Neural crest cell (in vitro differentiated cells): ENCODE results near the gene MAGI2. TPM values are rescaled to one million over a fixed set of nuclear protein-coding genes. Genes with fewer than 3 reads are reported as not detected.

Source experiments
- DNase-seq: peaks from one replicate; pipeline ENCODE4 v3.0.0; 2021; ENCODE audit warnings: low read depth, mixed read lengths, low spot score
- H3K27ac Mint-ChIP-seq: one replicate; pipeline ENCODE4 v1.8.0; 2021; ENCODE audit warnings: mild to moderate bottlenecking, mixed read lengths; ENCODE audit not compliant: unreplicated experiment
- H3K27me3 Mint-ChIP-seq: 2 replicates; pipeline ENCODE4 v1.8.0; 2021; ENCODE audit warnings: low read depth, mild to moderate bottlenecking, mixed read lengths
- H3K36me3 Mint-ChIP-seq: 2 replicates; pipeline ENCODE4 v1.8.0; 2021; ENCODE audit warnings: low read depth, mild to moderate bottlenecking, mixed read lengths
- H3K4me1 Mint-ChIP-seq: 2 replicates; pipeline ENCODE4 v1.8.0; 2021; ENCODE audit warnings: mixed read lengths
- H3K4me3 Mint-ChIP-seq: one replicate; pipeline ENCODE4 v1.8.0; 2021; ENCODE audit warnings: mild to moderate bottlenecking, mixed read lengths
- H3K9me3 Mint-ChIP-seq: 2 replicates; pipeline ENCODE4 v1.8.0; 2021; ENCODE audit warnings: mixed read lengths
- total RNA-seq: library from RNA; stranded (reverse); gene quantifications from 2 replicates; pipeline ENCODE4 v1.2.1, GENCODE V29; 2021
- TF ChIP-seq, protein P1 (sequence below): fragments of 200-600 bp; sonication (generic); conservative IDR thresholded peaks from 2 replicates; pipeline ENCODE4 v1.5.0; 2021; ENCODE audit warnings: antibody characterized with exemption, mild to moderate bottlenecking

Gene MAGI2
- total RNA-seq, 1 donor from 2014 or later: 10.0 TPM

- H3K27me3 Mint-ChIP-seq: no peaks in the 10 kb centered on the region
- H3K9me3 Mint-ChIP-seq: peaks cover 2% of the 10 kb centered on the region
- no peak overlapping the region for H3K27ac Mint-ChIP-seq
- no peak for DNase-seq
- peaks cover 7% of the 10 kb centered on the region for H3K4me1 Mint-ChIP-seq
- peaks cover 2% of the 10 kb centered on the region for H3K36me3 Mint-ChIP-seq
- TF ChIP-seq, protein P1, sequence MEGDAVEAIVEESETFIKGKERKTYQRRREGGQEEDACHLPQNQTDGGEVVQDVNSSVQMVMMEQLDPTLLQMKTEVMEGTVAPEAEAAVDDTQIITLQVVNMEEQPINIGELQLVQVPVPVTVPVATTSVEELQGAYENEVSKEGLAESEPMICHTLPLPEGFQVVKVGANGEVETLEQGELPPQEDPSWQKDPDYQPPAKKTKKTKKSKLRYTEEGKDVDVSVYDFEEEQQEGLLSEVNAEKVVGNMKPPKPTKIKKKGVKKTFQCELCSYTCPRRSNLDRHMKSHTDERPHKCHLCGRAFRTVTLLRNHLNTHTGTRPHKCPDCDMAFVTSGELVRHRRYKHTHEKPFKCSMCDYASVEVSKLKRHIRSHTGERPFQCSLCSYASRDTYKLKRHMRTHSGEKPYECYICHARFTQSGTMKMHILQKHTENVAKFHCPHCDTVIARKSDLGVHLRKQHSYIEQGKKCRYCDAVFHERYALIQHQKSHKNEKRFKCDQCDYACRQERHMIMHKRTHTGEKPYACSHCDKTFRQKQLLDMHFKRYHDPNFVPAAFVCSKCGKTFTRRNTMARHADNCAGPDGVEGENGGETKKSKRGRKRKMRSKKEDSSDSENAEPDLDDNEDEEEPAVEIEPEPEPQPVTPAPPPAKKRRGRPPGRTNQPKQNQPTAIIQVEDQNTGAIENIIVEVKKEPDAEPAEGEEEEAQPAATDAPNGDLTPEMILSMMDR: no peak
- no peak overlapping the region for H3K4me3 Mint-ChIP-seq
Observed at GRCh38 chr7:78529392-78529791, 924.1 kb downstream of the MAGI2 start.

DNA sequence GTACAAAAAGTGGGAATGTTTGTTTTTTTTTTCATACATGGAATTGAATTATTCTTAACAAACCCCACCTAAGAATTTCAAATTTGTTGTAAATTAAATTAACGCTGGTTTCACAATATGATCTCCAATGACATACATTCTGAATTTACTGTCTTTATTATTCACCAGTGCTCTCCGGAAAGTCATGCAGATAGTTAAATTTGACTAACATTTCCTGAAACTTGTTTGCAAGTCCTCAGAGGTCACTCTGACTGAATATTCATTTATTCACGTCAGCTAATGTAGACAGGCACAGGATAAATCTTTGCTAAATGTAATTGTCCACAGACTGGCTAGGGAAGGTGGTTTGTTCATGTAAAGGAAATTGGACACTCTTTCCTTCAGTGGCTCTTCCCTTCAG, 924.5 kb downstream of the MAGI2 start:
- H3K27ac Mint-ChIP-seq: no peak overlapping the region
- DNase-seq: no peak
- TF ChIP-seq, protein P1: no peak
- no peaks in the 10 kb centered on the region for H3K27me3 Mint-ChIP-seq
- H3K4me1 Mint-ChIP-seq: peaks cover 7% of the 10 kb centered on the region
- H3K4me3 Mint-ChIP-seq: no peak overlapping the region
- peaks cover 2% of the 10 kb centered on the region for H3K9me3 Mint-ChIP-seq
- H3K36me3 Mint-ChIP-seq: peaks cover 2% of the 10 kb centered on the region

- H3K4me3 Mint-ChIP-seq: no peak overlapping the region
- no peak overlapping the region for H3K27ac Mint-ChIP-seq
- H3K9me3 Mint-ChIP-seq: no peaks in the 10 kb centered on the region
- no peak for DNase-seq
- no peaks in the 10 kb centered on the region for H3K36me3 Mint-ChIP-seq
- no peaks in the 10 kb centered on the region for H3K27me3 Mint-ChIP-seq
- H3K4me1 Mint-ChIP-seq: no peaks in the 10 kb centered on the region
- TF ChIP-seq, protein P1: no peak
Observed at GRCh38 chr7:78523930-78524329, 929.5 kb downstream of the MAGI2 start.

- no peak for DNase-seq
- H3K4me1 Mint-ChIP-seq: no peaks in the 10 kb centered on the region
- H3K27ac Mint-ChIP-seq: no peak overlapping the region
- TF ChIP-seq, protein P1: no peak
- no peaks in the 10 kb centered on the region for H3K27me3 Mint-ChIP-seq
- no peaks in the 10 kb centered on the region for H3K9me3 Mint-ChIP-seq
- H3K36me3 Mint-ChIP-seq: no peaks in the 10 kb centered on the region
- H3K4me3 Mint-ChIP-seq: no peak overlapping the region
Observed at GRCh38 chr7:78521961-78522360, 931.5 kb downstream of the MAGI2 start.

- Mint-ChIP-seq H3K4me3 (no peak overlapping the region), H3K27me3 (no peaks in the 10 kb centered on the region), H3K36me3 (no peaks in the 10 kb centered on the region), H3K27ac (no peak overlapping the region), H3K4me1 (peaks cover 22% of the 10 kb centered on the region), H3K9me3 (no peaks in the 10 kb centered on the region)
- DNase-seq: no peak
- TF ChIP-seq, protein P1: no peak
Observed at GRCh38 chr7:78516450-78516849, 937.0 kb downstream of the MAGI2 start.

DNA sequence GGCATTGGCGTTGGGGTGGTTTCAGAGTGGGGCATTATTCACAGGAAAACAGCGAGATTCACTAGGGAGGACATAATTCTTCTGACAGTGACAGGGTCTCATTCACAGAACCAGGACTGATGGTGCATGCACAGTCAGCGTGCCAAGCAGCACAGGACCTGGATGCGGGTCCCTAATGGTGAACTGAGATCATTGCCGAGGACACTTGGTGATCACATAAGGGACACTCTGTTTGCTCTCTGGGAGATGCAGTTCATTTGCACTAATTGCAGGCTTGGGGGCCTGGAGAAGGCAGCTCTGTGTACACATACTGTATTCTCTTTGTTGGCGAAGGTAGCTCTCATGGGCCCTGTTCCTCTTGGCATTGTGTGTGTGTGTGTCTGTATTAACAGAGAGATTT, 938.8 kb downstream of the MAGI2 start:
- Mint-ChIP-seq H3K4me1 (peaks cover 22% of the 10 kb centered on the region), H3K27me3 (no peaks in the 10 kb centered on the region), H3K36me3 (no peaks in the 10 kb centered on the region), H3K27ac (peak overlapping the region; percentile 45), H3K9me3 (no peaks in the 10 kb centered on the region), H3K4me3 (peak overlapping the region; percentile 9)
- TF ChIP-seq, protein P1: no peak
- no peak for DNase-seq
